ENCODE results near the gene FBXW4. TPM values are rescaled to one million over a fixed set of nuclear protein-coding genes. Genes with fewer than 3 reads are reported as not detected.
A peak's percentile ranks its signal among the peaks of the same experiment; 100 is the strongest.

Gene FBXW4
- polyA plus RNA-seq, 2 of the 4 experiments (the other 2 are of a cell fraction) = 24.0 to 41.1 TPM

DNA sequence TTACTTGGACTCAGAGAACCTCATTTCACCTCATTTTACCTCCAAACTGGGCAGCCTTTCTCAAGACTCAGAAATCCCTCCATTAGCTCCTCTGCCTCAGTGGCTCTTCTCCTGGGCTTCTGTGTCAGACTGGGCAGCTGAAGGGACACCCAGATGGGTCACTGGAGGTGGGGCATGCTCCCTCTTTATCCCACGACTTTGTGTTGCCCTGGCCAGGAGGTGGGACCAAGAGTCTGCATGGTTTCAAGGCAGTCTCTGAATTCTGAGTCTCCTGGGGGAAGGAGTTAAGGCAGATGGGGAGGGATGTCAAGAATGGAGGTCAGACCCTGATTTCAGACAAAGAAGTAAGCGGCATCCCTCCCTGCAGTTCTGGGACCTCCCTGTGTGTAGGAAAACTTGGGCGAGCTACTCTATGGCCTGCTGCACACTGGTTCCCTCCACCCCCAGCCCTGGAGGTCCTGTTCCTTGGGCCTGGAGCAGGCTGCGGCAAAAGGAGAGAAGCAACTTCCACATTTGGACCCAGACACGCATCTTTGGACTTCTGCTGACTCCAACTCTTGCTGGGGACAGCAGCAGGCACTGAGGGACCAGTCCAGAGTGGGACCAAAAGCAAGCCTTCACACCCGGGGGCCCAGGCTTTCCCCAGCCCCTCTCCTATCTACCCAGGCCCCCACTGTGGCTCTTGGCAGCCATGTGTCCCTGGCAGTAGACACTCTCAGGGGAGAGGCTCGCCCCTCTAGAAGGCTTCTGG lies 117.7 kb downstream of the FBXW4 start:
- WGBS (ENCODE audit: missing lambda C conversion rate) = 79% methylated on average over 6 of the region's 7 CpGs
- CTCF ChIA-PET = interaction anchor here (0.9 to 4.9 kb wide), 6 partner anchors 7 to 363 kb away, joined by 3 to 34 read pairs (median 6); partner anchors contain the start of genes DPCD and POLL
- POLR2A ChIA-PET = interaction anchor here (1.7 kb wide), 1 partner anchor 11 kb away, joined by 7 read pairs; the partner anchor contains the start of genes DPCD and POLL
- ATAC-seq (no peak), FAIRE-seq (no peak), DNase-seq (ENCODE audit: low read depth in 1 of 2, low spot score in 1 of 2) (no peak)
- Histone ChIP-seq H3K27ac (no peak overlapping the region; a peak in 1 of 6 replicates), H3K9me3 (peaks cover 12% of the 10 kb centered on the region; the same call in 2 of the 3 replicates), H3K4me1 (peaks cover 7% of the 10 kb centered on the region; the same call in 2 of the 3 replicates), H3K4me2 (no peak overlapping the region), H3K4me3 (no peak overlapping the region)
- TF ChIP-seq CHD4 (IDR thresholded peaks at IDR 0.05; ENCODE audit: borderline replicate concordance) (no peak), MAFK (IDR thresholded peaks at IDR 0.05; ENCODE audit: partially characterized antibody) (no peak), MAZ (IDR thresholded peaks at IDR 0.05; ENCODE audit: borderline replicate concordance, low read depth, low read length) (no peak), CEBPB (IDR thresholded peaks at IDR 0.05) (no peak), HEYL (CRISPR knock-in tag; IDR thresholded peaks at IDR 0.05) (no peak), NPAS2 (CRISPR knock-in tag; IDR thresholded peaks at IDR 0.05; ENCODE audit: borderline replicate concordance) (no peak), HOXB5 (CRISPR knock-in tag; IDR thresholded peaks at IDR 0.05) (no peak), SMC3 (IDR thresholded peaks at IDR 0.05) (no peak), MYC (IDR thresholded peaks at IDR 0.05; ENCODE audit: borderline replicate concordance, low read length) (no peak), EP300 (IDR thresholded peaks at IDR 0.05) (no peak)
- TF ChIP-seq, protein P1, sequence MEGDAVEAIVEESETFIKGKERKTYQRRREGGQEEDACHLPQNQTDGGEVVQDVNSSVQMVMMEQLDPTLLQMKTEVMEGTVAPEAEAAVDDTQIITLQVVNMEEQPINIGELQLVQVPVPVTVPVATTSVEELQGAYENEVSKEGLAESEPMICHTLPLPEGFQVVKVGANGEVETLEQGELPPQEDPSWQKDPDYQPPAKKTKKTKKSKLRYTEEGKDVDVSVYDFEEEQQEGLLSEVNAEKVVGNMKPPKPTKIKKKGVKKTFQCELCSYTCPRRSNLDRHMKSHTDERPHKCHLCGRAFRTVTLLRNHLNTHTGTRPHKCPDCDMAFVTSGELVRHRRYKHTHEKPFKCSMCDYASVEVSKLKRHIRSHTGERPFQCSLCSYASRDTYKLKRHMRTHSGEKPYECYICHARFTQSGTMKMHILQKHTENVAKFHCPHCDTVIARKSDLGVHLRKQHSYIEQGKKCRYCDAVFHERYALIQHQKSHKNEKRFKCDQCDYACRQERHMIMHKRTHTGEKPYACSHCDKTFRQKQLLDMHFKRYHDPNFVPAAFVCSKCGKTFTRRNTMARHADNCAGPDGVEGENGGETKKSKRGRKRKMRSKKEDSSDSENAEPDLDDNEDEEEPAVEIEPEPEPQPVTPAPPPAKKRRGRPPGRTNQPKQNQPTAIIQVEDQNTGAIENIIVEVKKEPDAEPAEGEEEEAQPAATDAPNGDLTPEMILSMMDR (IDR thresholded peaks at IDR 0.05) = no peak

DNA sequence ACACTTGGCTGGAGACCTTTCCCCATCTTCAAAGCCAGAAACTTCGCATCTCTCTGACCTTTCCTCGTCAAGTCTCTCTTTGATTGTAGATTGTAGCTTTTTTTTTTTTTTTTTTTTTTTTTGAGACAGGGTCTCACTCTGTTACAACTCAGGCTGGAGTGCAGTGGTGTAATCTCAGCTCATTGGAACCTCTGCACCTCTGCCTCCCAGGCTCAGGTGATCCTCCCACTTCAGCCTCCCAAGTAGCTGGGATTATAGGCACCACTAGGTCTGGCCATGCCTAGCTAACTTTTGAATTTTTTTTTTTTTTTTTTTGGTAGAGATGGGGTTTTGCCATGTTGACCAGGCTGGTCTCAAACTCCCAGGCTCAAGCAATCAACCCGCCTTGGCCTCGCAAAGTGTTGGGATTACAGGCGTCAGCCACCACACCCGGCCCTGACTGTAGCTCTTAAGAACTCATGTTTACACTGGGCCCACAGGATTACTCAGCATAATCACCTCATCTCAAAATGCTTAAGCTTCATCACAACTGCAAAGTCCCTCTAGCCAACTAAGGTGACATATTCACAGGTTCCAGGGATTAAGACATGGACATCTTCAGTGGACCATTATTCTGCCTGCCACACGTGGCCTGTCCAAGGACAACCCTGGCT lies 118.6 kb downstream of the FBXW4 start:
- Histone ChIP-seq H3K4me3 (no peak overlapping the region), H3K27ac (peak overlapping the region in 1 of 2 experiments; percentile 44; a peak in 1 of 6 replicates), H3K4me2 (no peak overlapping the region), H3K9me3 (peaks cover 13% of the 10 kb centered on the region; the same call in 2 of the 3 replicates), H3K4me1 (peaks cover 7% of the 10 kb centered on the region; the same call in 2 of the 3 replicates)
- FAIRE-seq = no peak
- CTCF ChIA-PET = interaction anchor here (0.6 to 4.9 kb wide), 7 partner anchors 11 to 528 kb away, joined by 3 to 30 read pairs (median 3); partner anchors contain the start of genes DPCD and POLL
- TF ChIP-seq MAFK (IDR thresholded peaks at IDR 0.05; ENCODE audit: partially characterized antibody) = peak; percentile 27
- no peak for TF ChIP-seq EP300 (IDR thresholded peaks at IDR 0.05)
- no peak for TF ChIP-seq FOXS1 (CRISPR knock-in tag; IDR thresholded peaks at IDR 0.05)
- DNase-seq (ENCODE audit: low read depth in 1 of 2, low spot score in 1 of 2) = peak in 1 of 2 experiments; percentile 58
- POLR2A ChIA-PET = interaction anchor here (0.6 to 1.7 kb wide), 3 partner anchors 10 to 420 kb away, joined by 3 to 8 read pairs (median 7); partner anchors contain the start of genes DPCD and POLL
- WGBS (ENCODE audit: missing lambda C conversion rate) = 83% methylated on average over 7 of the region's 7 CpGs
- no peak for ATAC-seq

DNA sequence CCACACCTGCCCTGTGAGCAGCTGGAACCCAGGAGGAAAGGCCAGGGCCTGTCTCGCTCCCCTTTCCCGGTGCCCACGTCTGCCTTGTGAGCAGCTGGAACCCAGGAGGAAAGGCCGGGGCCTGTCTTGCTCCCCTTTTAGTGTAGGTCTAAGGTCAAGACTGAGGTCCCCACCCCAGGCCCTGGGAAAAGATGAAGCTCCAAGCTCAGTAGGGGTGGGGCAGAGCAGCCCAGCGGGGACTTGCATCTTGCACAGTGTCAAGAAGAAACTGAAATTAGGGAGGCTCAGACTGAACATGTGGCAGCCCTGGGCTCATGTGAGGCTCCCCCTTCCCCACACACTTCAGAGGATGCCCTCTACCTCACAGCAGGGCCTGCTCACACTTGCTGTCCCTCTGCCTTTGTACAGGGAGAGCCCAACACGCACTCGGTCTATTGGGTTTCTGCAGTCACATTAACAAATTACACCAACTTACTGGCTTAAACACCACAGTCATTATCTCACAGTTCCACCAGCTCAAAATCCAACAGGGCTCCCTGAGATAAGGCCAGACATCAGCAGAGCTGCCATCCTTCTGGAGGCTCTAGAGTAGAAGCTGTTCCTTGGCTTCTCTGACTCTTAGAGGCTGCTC lies 119.3 kb downstream of the FBXW4 start:
- no peak overlapping the region for H3K4me2 ChIP-seq
- no peak overlapping the region for H3K27ac ChIP-seq
- 97% methylated on average over 3 of the region's 7 CpGs for WGBS (ENCODE audit: missing lambda C conversion rate)
- peaks cover 11% of the 10 kb centered on the region; the same call in 2 of the 3 replicates for H3K4me1 ChIP-seq
- peaks cover 13% of the 10 kb centered on the region; the same call in 2 of the 3 replicates for H3K9me3 ChIP-seq
- no peak overlapping the region for H3K4me3 ChIP-seq
- ATAC-seq = no peak
- POLR2A ChIA-PET = interaction anchor here (0.6 to 1.7 kb wide), 3 partner anchors 10 to 419 kb away, joined by 3 to 8 read pairs (median 7); partner anchors contain the start of genes DPCD and POLL
- CTCF ChIA-PET = interaction anchor here (0.6 to 4.9 kb wide), 8 partner anchors 12 to 527 kb away, joined by 3 to 30 read pairs (median 3); partner anchors contain the start of genes DPCD and POLL
- FAIRE-seq = no peak
- no peak for DNase-seq (ENCODE audit: low read depth in 1 of 2, low spot score in 1 of 2)
- TF ChIP-seq, protein P2, sequence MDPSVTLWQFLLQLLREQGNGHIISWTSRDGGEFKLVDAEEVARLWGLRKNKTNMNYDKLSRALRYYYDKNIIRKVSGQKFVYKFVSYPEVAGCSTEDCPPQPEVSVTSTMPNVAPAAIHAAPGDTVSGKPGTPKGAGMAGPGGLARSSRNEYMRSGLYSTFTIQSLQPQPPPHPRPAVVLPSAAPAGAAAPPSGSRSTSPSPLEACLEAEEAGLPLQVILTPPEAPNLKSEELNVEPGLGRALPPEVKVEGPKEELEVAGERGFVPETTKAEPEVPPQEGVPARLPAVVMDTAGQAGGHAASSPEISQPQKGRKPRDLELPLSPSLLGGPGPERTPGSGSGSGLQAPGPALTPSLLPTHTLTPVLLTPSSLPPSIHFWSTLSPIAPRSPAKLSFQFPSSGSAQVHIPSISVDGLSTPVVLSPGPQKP (IDR thresholded peaks at IDR 0.05; ENCODE audit: low read depth, low read length) = no peak
- TF ChIP-seq KDM1A (IDR thresholded peaks at IDR 0.05; ENCODE audit: low read depth) (no peak), ZNF302 (CRISPR knock-in tag; IDR thresholded peaks at IDR 0.05) (no peak), TFCP2L1 (CRISPR knock-in tag; IDR thresholded peaks at IDR 0.05) (no peak), CBX8 (IDR thresholded peaks at IDR 0.05) (no peak), RCOR1 (IDR thresholded peaks at IDR 0.05; ENCODE audit: low read depth, low read length) (no peak), HOXB13 (CRISPR knock-in tag; IDR thresholded peaks at IDR 0.05; ENCODE audit: low read depth) (no peak)
- TF ChIP-seq, protein P3, sequence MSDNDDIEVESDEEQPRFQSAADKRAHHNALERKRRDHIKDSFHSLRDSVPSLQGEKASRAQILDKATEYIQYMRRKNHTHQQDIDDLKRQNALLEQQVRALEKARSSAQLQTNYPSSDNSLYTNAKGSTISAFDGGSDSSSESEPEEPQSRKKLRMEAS (IDR thresholded peaks at IDR 0.05) = no peak
